Kidney epithelial cell (primary cell): ENCODE results near the gene SCG2. TPM values are rescaled to one million over a fixed set of nuclear protein-coding genes. Genes with fewer than 3 reads are reported as not detected.
"Not testable (repeated sequence)": the region's sequence is repeated elsewhere in the genome, so short reads cannot be mapped to it uniquely, and the experiment has no call there.

Source experiments
- DNase-seq: peaks from one replicate; pipeline ENCODE4 v3.0.0-alpha.2; 2010; ENCODE audit warnings: low read depth
- H3K27me3 ChIP-seq: 2 replicates; pipeline ENCODE4 v1.6.0; 2011; ENCODE audit warnings: low read length; ENCODE audit not compliant: control insufficient read depth, insufficient read depth
- H3K36me3 ChIP-seq: 2 replicates; pipeline ENCODE4 v1.5.1; 2011; ENCODE audit warnings: low read length; ENCODE audit not compliant: control insufficient read depth, insufficient read depth
- H3K4me3 ChIP-seq: 2 replicates; pipeline ENCODE4 v1.5.1; 2011; ENCODE audit warnings: low read depth, mild to moderate bottlenecking, control low read depth, low read length
- total RNA-seq: library from RNA; depleted of rRNA; stranded (reverse); fragments of >200 nt; gene quantifications from 2 replicates; pipeline ENCODE4 v1.2.3, GENCODE V29; 2015
- TF ChIP-seq, protein P1 (sequence below): IDR thresholded peaks from 2 replicates; pipeline ENCODE4 v1.5.1; 2011; ENCODE audit warnings: mild to moderate bottlenecking, moderate library complexity, low read length, control low read depth, inconsistent platforms; ENCODE audit not compliant: insufficient read depth, poor library complexity, severe bottlenecking

Gene SCG2
- total RNA-seq, 1 donor from 2014 or later, result 0.08 TPM

DNA sequence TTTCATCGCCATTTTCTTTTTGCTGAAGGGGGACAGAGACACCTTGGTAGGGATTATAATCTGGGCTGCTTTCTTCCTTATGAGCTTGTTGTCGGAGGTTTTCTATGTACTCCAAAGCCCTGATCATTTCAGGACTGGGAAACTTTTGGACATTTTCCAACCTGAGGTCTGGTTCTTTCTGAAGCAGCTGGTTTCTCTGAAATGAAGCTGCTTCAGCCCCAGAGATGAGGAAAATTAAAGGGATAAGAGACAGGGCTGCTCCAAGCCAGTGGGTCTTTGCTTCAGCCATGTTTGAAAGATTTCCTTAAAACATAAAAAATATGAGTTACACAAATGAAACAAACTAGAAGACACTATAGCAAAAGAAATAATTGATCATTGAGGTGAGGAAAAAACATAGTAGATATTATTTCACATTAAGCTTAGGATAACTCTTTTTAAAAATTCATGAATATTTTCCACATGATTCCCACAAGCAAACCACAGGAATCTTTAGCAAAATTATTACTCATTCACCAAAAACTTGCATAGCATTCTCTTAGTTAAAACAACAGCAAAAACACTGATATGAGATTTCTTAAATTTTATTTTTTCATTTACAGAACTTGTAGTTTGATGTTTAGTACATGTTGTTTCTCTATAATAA lies 3.0 kb downstream of the SCG2 start:
- no peaks in the 10 kb centered on the region for H3K36me3 ChIP-seq
- no peak overlapping the region for H3K4me3 ChIP-seq

DNA sequence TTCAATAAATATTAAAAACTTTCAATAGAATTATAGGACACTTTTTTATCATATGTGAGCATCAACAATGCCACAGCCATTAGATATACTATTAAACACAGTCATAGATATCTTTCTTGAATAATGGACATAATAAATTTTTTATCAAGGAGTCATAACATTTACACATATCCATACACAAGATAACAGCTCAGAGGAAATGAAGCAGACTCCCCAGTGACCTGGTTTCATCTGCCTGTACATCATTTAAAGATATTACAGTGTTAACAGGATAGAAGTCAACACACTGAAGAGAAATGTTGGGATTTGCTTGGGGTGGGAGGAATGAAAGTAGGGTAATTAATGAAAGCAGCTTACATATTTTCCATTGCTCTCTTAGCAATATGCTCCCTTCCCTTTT lies 5.1 kb downstream of the SCG2 start:
- DNase-seq, result no peak

More for the DNA sequence above, 3.0 kb downstream of the SCG2 start:
- DNase-seq, result no peak
- TF ChIP-seq, protein P1, sequence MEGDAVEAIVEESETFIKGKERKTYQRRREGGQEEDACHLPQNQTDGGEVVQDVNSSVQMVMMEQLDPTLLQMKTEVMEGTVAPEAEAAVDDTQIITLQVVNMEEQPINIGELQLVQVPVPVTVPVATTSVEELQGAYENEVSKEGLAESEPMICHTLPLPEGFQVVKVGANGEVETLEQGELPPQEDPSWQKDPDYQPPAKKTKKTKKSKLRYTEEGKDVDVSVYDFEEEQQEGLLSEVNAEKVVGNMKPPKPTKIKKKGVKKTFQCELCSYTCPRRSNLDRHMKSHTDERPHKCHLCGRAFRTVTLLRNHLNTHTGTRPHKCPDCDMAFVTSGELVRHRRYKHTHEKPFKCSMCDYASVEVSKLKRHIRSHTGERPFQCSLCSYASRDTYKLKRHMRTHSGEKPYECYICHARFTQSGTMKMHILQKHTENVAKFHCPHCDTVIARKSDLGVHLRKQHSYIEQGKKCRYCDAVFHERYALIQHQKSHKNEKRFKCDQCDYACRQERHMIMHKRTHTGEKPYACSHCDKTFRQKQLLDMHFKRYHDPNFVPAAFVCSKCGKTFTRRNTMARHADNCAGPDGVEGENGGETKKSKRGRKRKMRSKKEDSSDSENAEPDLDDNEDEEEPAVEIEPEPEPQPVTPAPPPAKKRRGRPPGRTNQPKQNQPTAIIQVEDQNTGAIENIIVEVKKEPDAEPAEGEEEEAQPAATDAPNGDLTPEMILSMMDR, result no peak
- H3K27me3 ChIP-seq, result no peaks in the 10 kb centered on the region

DNA sequence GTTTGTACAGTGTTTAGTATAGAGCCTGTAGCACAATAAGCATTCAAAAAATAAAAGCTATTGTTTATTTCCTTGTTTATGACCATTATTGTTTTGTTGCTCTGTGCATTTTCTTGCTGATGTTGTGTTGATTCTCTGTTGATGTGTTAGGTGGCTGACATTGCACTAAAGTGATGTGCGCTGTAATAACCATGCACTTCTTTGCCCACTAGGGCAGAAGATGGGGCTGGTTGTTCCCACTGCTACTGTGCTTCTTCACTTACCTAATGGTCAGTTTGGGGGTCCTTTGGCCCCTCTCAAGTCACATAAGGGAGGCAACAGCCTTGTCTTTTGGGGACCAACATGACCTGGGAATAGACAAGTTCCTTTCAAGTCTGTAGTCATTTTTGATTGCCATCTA lies 6.0 kb downstream of the SCG2 start:
- H3K27me3 ChIP-seq, result no peaks in the 10 kb centered on the region
- no peak for DNase-seq
- no peaks in the 10 kb centered on the region for H3K36me3 ChIP-seq
- TF ChIP-seq, protein P1, result no peak
- H3K4me3 ChIP-seq, result no peak overlapping the region

More for the DNA sequence above, 5.1 kb downstream of the SCG2 start:
- H3K27me3 ChIP-seq, result no peaks in the 10 kb centered on the region
- TF ChIP-seq, protein P1, result no peak
- no peak overlapping the region for H3K4me3 ChIP-seq
- H3K36me3 ChIP-seq, result no peaks in the 10 kb centered on the region

DNA sequence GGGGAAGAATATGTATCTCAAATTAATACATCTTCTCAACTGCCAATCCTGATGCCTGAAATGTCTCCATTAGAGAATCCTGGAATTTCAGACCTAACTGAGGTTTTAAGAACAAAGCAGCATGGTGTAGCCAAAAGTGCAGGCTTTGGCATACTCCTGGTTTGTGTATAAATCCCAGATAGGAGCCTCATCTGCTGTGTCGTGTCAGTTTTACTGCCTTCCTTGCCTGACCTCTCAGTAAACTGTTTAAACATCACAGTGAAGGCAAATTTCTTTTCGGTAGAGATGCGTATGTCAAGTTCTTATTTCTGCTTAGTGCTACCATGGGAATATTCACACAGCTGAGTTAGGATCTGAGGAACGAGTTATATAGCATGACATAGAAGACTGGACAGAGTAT lies 7.3 kb downstream of the SCG2 start:
- TF ChIP-seq, protein P1, result no peak
- Histone ChIP-seq H3K36me3 (no peaks in the 10 kb centered on the region), H3K4me3 (no peak overlapping the region), H3K27me3 (no peaks in the 10 kb centered on the region)
- DNase-seq, result no peak

DNA sequence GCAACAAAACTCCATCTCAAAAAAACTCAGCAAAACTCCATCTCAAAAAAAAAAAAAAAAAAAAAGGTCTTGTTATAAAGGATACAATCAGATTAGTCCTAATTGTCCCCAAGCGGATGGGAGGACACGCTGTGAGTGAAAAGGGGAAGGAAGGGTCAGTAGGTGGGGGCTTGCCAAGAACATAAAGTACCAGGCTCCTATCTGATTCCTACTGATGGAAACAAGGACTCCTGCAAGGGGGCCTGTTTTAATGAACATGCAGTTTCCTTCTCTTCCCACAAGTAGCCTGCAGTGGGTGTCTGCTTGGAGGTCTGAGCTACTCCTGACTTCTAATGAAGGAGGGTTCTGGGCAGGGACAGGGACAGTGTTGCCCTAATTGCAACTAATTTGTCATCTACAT lies 7.9 kb downstream of the SCG2 start:
- DNase-seq, result no peak
- TF ChIP-seq, protein P1, result no peak
- Histone ChIP-seq H3K27me3 (no peaks in the 10 kb centered on the region), H3K4me3 (no peak overlapping the region), H3K36me3 (no peaks in the 10 kb centered on the region)

DNA sequence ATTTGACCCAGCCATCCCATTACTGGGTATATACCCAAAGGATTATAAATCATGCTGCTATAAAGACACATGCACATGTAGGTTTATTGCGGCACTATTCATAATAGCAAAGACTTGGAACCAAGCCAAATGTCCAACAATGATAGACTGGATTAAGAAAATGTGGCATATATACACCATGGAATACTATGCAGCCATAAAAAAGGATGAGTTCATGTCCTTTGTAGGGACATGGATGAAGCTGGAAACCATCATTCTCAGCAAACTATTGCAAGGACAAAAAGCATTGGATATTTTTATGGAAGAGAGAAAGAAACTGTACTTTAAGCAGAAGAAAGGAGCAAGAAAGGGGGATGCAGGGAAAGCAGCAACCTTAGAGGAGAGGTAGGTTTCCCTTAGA lies 9.5 kb downstream of the SCG2 start:
- H3K4me3 ChIP-seq, H3K27me3 ChIP-seq, DNase-seq, H3K36me3 ChIP-seq: not testable (repeated sequence)
